Activated CD4-positive, alpha-beta T cell treated with anti-CD3 and anti-CD28 coated beads for 36 hours (primary cell): ENCODE results near the gene ASTN2. TPM values are rescaled to one million over a fixed set of nuclear protein-coding genes. Genes with fewer than 3 reads are reported as not detected.

Experiments used
- ATAC-seq: fragments of 200-7000 bp; cut with Tn5 transposase; one replicate; pipeline ENCODE4 v1.10.0; 2021; ENCODE audit warnings: mild to moderate bottlenecking, moderate library complexity
- CTCF ChIA-PET: fragments of 350-600 bp; sonication (Branson Sonifier 250); formaldehyde crosslinking; loops from one replicate; lab custom pipeline; 2021; ENCODE audit warnings: antibody characterized with exemption; lab: Charles Lee
- POLR2A ChIA-PET: fragments of 350-600 bp; sonication (Branson Sonifier 250); formaldehyde crosslinking; loops from one replicate; lab custom pipeline; 2021; ENCODE audit warnings: antibody characterized with exemption, inconsistent platforms; lab: Charles Lee
- DNase-seq: peaks from one replicate; pipeline ENCODE4 v3.0.0-alpha.2; 2020
- H3K27ac Mint-ChIP-seq: one replicate; pipeline ENCODE4 v1.8.0; 2021; ENCODE audit warnings: mixed read lengths
- H3K27me3 Mint-ChIP-seq: one replicate; pipeline ENCODE4 v1.8.0; 2021; ENCODE audit warnings: mixed read lengths
- H3K36me3 Mint-ChIP-seq: one replicate; pipeline ENCODE4 v1.8.0; 2021; ENCODE audit warnings: low read depth, mixed read lengths
- H3K4me1 Mint-ChIP-seq: one replicate; pipeline ENCODE4 v1.8.0; 2021; ENCODE audit warnings: mixed read lengths
- H3K4me3 Mint-ChIP-seq: one replicate; pipeline ENCODE4 v1.8.0; 2021; ENCODE audit warnings: mild to moderate bottlenecking, moderate library complexity, mixed read lengths
- H3K9me3 Mint-ChIP-seq: one replicate; pipeline ENCODE4 v1.8.0; 2021; ENCODE audit warnings: low read depth, mixed read lengths
- intact Hi-C, 2 experiments: fragments of 100-400 bp; cut with DNase I in 1 of 2; cut with micrococcal nuclease in 1 of 2; formaldehyde crosslinking; loops; one replicate each; pipeline versions ENCODE4 v1.14.2 to v1.15.1; 2022 to 2024; cut with DNase I, micrococcal nuclease
- total RNA-seq, 2 experiments: library from RNA; stranded (reverse); gene quantifications; one replicate each; pipeline ENCODE4 v1.2.3, GENCODE V29; 2021

The ASTN2 gene
- total RNA-seq, 2 experiments from 2014 or later = 3.0 to 4.2 TPM

- H3K36me3 Mint-ChIP-seq = no peaks in the 10 kb centered on the region
- H3K27me3 Mint-ChIP-seq = no peaks in the 10 kb centered on the region
- no peaks in the 10 kb centered on the region for H3K4me1 Mint-ChIP-seq
- no peak for DNase-seq
- no peak overlapping the region for H3K4me3 Mint-ChIP-seq
- H3K9me3 Mint-ChIP-seq = no peaks in the 10 kb centered on the region
- H3K27ac Mint-ChIP-seq = no peak overlapping the region
- no peak for ATAC-seq
- intact Hi-C loops = loop anchor here in 1 of 2 experiments (5.0 kb wide), 1 partner anchor 50 kb away; no protein-coding TSS in a partner anchor
- POLR2A ChIA-PET = no interaction called here
- CTCF ChIA-PET = no interaction called here
Measured at GRCh38 chr9:116377179-116377798, 1037.6 kb downstream of the ASTN2 start.
